Measurements from ENCODE around the gene ARPC2. TPM values are rescaled to one million over a fixed set of nuclear protein-coding genes. Genes with fewer than 3 reads are reported as not detected.

ARPC2 gene
- total RNA-seq, 3 donors from 2014 or later: 262 to 322 (median 313) TPM

DNA sequence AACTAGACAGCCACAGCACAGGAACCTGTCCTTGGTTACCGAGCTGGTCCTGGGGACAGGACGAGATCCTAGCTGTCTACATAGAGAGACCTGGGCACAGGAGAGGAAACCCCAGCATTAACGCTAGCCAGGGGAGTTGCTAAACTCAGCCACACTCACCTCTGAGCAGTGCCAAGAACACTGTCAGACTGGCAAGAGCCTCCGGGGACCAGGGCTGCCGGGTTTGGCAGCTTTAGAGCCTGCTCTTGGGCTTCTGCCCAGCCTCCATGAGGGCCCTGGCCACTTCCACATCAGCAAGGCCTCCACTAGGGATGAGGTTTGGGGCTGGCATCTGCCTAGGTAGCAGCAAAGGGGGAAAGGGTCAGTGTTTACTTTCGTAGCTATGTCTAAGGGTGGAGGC is 68.6 kb downstream of the ARPC2 start:
- Histone ChIP-seq H3K36me3 (ENCODE audit: low read depth) (no peaks in the 10 kb centered on the region), H3K4me1 (ENCODE audit: low read depth) (peaks cover 64% of the 10 kb centered on the region), H3K9me3 (no peaks in the 10 kb centered on the region), H3K4me3 (no peak overlapping the region)
- intact Hi-C loops (cut with DNase I, micrococcal nuclease): no loop called here
- no peak for TF ChIP-seq CTCF (IDR thresholded peaks at IDR 0.05)
- DNase-seq: no peak
- ATAC-seq: no peak

- Histone ChIP-seq H3K4me3 (no peak overlapping the region), H3K9me3 (no peaks in the 10 kb centered on the region), H3K36me3 (ENCODE audit: low read depth) (no peaks in the 10 kb centered on the region), H3K4me1 (ENCODE audit: low read depth) (peaks cover 72% of the 10 kb centered on the region)
- intact Hi-C loops (cut with DNase I, micrococcal nuclease): no loop called here
- ATAC-seq (peak; percentile 77), DNase-seq (peak; percentile 91 to 97 (median 94))
- no peak for TF ChIP-seq CTCF (IDR thresholded peaks at IDR 0.05)
These were observed 69.8 kb downstream of the ARPC2 start for GRCh38 chr2:218286570-218287459.

DNA sequence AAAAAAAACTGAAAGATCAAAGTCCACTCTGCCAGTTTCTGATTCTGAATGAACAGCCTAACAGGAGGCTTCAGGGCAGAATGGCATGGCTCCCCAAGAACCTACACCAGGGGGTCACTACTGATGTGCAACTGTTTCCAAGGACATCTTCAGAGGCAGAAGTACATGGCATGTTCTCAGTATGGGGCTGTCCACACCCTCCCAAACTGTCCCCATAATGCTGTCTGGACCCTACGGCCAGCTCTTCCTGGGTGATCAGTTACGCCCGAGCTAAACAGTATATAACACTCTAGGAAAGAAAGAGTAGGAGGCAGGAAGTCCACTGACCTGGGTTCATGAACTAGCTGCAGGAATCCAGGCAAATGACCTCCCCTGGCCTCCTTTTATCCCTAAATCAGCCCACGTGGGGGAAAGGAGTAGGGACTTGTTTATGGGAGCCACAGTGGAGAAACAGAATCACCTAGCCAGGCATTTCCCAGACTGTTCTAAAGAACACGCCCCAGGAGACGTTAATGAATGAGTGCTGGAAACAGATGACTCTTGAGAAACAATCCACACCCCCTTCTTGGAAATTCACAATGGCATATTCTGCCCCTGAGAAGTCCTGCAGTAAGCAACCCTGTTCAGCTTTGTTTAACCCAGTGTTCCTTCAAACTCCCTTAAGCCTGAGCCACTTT is 72.8 kb downstream of the ARPC2 start:
- ATAC-seq (peak; percentile 2), DNase-seq (peak in 1 of 3 donors; percentile 59)
- Histone ChIP-seq H3K4me3 (no peak overlapping the region), H3K4me1 (ENCODE audit: low read depth) (peaks cover 81% of the 10 kb centered on the region), H3K36me3 (ENCODE audit: low read depth) (no peaks in the 10 kb centered on the region), H3K9me3 (no peaks in the 10 kb centered on the region)
- intact Hi-C loops (cut with DNase I, micrococcal nuclease): loop anchor here in 1 of 2 donors (5.0 kb wide), 1 partner anchor 113 kb away; no protein-coding TSS in a partner anchor
- TF ChIP-seq CTCF (IDR thresholded peaks at IDR 0.05): no peak

DNA sequence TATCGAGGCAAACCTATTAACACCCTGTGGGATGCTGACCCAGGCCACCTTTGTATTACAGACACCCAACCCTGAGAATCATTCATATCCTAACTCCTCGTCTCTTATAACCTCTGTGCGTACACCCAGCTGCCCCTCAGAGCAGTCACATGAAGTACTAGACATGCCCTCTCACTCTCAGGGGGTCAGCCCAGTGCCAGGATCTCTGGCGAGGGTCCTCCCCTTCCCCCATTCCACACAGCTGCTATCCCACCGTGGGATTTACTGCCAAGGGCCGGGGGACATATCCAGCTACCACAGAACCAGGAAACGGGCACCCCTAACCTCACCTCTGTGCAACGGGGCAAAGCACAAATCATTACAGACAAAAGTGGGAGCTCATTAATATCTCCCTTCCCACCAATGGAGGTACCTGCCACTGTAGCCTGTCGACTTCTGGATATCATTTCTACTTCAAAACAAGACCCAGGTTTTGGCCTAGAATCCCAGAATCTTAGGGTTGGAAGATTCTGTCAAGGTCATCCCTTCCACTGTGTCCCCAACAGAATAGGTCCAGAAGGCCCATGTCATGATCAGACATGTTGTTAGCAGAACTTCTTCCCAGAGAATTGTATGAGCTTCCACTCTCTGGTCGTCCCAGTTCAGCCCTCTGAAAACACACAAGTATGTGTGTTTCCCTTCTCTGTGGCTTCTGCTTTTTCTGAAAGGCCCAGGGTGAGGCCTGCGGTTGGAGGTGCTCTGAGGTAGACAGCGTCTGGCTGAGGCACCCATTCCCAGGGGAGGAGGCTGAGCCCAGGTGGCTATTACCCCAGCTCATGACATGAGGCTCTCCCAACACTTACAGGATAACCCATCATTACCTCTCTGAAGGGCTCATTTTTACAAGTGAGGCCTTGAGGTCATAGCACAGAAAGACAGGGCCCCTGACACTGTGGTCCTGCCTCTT is 73.6 kb downstream of the ARPC2 start:
- H3K36me3 ChIP-seq (ENCODE audit: low read depth): no peaks in the 10 kb centered on the region
- ATAC-seq: no peak
- intact Hi-C loops (cut with DNase I, micrococcal nuclease): loop anchor here in 1 of 2 donors (5.0 kb wide), 1 partner anchor 112 kb away; no protein-coding TSS in a partner anchor
- no peaks in the 10 kb centered on the region for H3K9me3 ChIP-seq
- TF ChIP-seq CTCF (IDR thresholded peaks at IDR 0.05): no peak
- peak; percentile 54 to 81 (median 60) for DNase-seq
- H3K4me1 ChIP-seq (ENCODE audit: low read depth): peaks cover 76% of the 10 kb centered on the region
- H3K4me3 ChIP-seq: no peak overlapping the region
